IPS-18c (cell line): ENCODE data around the gene HSPA6.
"Not testable (repeated sequence)": the region's sequence is repeated elsewhere in the genome, so short reads cannot be mapped to it uniquely, and the experiment has no call there.

Source experiments
- H3K4me3 ChIP-seq: 2 replicates; pipeline ENCODE4 v1.7.0; 2013; ENCODE audit warnings: low read depth, mild to moderate bottlenecking, low read length, moderate library complexity; ENCODE audit not compliant: insufficient read depth
- H3K9me3 ChIP-seq: one replicate; pipeline ENCODE4 v1.6.1; 2013; ENCODE audit warnings: mild to moderate bottlenecking, low read length, moderate library complexity; ENCODE audit not compliant: control insufficient read depth, insufficient read depth

HSPA6 gene

DNA sequence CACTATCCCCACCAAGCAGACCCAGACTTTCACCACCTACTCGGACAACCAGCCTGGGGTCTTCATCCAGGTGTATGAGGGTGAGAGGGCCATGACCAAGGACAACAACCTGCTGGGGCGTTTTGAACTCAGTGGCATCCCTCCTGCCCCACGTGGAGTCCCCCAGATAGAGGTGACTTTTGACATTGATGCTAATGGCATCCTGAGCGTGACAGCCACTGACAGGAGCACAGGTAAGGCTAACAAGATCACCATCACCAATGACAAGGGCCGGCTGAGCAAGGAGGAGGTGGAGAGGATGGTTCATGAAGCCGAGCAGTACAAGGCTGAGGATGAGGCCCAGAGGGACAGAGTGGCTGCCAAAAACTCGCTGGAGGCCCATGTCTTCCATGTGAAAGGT is 1.6 kb downstream of the HSPA6 start:
- H3K9me3 ChIP-seq, H3K4me3 ChIP-seq: not testable (repeated sequence)

DNA sequence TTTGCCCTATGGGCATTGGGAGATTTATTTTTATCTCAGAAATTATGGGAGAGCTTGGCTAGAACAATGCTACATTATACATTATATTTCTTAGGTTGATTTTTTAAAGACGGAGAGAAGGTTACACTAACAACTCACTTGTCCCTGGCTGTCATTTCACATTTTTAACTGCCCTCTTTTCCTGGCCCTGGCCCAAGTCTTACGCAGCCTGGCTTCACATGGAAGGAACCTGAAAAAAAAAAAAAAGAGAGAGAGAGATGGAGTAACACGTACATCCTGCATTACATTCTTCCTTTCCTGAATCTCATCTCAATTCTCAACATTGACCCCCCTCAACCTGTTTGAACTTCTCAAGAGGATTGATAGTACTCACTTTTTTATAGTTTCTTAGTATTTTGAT is 4.2 kb downstream of the HSPA6 start:
- not testable (repeated sequence) for H3K4me3 ChIP-seq, H3K9me3 ChIP-seq

DNA sequence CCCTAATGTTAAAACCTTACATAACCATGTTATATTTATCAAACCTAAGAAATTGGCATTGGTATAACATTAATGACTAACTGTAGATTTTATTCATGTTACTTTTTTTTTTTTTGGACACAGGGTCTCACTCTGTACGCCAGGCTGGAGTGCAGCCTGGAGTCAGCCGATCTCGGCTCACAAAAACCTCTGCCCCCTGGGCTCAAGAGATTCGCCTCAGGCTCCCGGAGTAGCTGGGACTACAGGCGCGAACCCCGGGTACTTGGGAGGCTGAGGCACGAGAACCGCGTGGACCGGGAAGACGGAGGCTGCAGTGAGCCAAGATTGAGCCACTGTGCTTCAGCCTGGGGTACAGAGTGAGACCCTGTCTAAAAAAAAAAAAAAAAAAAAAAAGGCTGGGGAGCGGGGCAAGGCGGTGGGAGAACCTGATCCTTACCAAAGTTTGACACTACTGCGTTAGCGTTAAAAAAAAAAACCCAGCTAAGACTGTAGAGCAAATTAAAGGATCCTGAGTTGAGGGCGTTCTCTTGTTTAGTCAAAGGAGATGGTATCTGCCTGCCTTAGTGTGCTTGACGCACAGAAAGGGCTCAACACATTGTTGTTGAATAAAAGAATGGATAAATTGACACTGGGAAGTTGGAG is 5.2 kb downstream of the HSPA6 start:
- H3K9me3 ChIP-seq, result not testable (repeated sequence)
- H3K4me3 ChIP-seq, result peak overlapping the region; percentile 31; the same call in 1 of the 2 replicates

DNA sequence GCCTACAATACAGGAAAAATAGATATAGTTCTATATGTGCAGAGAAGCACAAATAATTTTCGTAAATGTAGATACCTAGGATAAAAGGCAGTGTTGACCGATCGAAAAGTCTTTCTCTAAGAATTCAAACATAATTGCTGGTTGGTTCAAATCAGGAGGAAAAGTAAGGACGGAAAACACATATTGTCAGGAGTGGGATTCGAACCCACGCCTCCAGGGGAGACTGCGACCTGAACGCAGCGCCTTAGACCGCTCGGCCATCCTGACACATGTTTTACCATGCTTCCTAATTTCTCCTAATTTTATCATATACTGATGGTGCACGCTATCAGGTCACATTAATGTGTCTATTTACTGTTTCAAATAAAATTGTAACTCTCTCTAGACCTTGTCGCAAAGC is 5.8 kb downstream of the HSPA6 start:
- not testable (repeated sequence) for H3K9me3 ChIP-seq
- peak overlapping the region; percentile 31; the same call in 1 of the 2 replicates for H3K4me3 ChIP-seq

DNA sequence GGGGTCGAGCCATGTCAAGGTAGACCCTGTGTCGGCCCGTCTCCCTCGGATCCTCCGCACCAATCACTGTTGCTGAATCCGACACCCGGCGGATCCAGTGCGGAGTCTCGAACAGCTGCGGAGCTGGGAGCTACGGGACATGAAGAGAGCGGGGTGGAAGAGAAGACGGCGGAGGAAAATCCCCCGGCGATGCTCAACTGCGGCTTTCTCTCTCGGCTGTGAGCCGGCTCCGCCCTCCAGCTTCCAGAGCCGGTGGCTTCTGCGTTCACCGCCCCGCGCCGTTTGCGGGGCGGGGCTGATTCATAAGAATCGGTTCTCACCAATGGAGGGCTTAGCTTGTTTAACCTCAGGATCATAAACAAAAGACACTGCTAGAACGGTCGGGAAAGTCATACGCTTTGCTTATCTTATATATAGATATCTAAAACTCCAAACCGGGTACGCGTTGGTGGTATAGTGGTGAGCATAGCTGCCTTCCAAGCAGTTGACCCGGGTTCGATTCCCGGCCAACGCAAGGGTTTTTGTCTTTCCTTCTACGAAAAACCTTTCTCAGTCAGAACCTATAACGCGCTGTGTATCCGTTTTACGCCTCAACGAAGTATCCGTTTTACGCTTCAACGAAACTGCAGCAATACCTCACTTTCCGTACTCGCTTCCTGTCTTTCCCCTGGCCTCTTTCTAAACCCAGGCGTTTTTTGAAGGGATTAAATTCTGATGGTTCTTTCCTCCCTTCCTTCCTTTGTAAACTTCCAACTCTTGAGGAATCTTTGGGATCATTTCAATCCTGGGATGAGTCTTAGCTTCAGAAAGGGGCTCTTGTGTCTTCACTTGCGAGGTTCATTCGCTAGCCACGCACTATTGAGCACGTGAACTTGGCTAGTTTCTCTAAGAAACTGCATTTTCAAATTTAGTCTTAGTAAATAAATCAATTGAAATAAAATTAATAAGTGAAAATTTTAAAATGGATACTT is 6.6 kb downstream of the HSPA6 start:
- not testable (repeated sequence) for H3K9me3 ChIP-seq
- peak overlapping the region; percentile 72; the same call in 1 of the 2 replicates for H3K4me3 ChIP-seq

DNA sequence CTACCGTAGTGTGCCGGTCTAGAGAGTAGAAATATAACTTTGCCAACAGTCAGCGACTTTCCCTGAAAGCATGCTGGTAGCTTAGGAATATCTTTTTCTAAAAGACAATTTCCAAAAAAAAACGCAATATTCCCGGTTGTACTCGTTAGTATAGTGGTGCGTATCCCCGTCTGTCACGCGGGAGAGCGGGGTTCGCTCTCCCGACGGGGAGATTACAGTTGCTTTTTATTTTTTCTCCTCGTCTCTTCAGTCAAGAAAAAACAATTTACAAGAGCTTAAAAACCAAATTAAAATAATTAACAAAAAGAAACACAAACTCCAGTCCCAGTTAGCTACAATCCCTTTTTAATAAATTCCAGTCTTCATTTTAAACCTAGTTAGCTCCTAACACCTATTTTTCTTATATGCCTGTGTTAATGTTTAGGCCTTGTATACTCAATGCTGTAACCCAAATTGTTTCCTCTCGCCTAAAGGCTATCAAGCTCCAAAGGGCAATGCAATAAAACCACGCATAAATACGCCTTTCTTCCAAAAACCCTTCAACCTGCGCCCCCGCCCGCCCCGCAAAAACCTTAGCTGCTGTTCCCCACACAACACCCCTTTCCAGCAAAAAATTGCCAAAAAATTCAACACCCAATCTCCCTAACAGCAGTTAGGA is 7.8 kb downstream of the HSPA6 start:
- H3K4me3 ChIP-seq, result peak overlapping the region; percentile 43
- H3K9me3 ChIP-seq, result no peaks in the 10 kb centered on the region

DNA sequence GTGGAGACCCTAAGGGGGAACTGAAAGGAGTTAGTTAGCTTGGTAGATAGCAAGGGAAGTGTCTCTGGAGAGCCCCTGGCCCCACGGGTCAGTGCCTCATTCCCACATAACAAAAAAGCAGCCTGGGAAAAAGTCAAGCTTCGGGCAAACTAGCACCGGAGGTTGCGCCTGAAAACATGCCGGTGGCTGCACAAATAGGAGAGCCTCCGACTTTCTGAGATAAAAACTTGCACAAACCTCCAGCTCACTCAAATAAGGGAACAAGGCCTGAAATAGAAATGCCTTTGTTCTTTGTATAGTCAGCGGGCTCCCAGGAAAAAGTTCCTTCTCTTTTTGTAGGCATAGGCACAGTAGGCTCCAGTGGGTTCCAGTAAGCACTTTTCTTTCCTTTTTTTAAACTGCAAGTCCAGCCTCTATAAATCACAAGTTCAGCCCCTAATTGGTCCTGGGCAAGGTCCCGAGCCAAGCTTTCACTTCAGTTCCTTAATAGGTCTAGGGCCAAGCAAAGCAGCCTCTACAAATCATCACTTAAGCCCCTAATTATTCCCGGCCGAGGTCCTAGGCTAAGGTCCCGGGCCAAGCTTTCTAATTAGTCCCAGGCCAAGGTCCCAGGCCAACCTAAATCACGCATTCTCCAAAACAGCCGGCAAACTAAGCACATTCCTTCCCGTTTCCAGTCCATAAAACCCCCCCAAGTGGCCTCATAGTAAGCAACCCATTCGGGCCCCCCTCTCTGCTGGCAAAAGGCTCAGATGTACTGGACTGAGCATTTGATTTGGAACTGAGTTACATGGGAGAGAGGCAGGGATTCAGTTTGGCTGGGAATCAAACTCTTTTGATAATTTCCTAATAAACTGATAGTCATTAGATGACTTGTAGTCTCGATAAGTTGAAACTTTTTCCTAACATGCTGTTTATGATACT is 8.6 kb downstream of the HSPA6 start:
- peak overlapping the region; percentile 43 for H3K4me3 ChIP-seq
- not testable (repeated sequence) for H3K9me3 ChIP-seq

DNA sequence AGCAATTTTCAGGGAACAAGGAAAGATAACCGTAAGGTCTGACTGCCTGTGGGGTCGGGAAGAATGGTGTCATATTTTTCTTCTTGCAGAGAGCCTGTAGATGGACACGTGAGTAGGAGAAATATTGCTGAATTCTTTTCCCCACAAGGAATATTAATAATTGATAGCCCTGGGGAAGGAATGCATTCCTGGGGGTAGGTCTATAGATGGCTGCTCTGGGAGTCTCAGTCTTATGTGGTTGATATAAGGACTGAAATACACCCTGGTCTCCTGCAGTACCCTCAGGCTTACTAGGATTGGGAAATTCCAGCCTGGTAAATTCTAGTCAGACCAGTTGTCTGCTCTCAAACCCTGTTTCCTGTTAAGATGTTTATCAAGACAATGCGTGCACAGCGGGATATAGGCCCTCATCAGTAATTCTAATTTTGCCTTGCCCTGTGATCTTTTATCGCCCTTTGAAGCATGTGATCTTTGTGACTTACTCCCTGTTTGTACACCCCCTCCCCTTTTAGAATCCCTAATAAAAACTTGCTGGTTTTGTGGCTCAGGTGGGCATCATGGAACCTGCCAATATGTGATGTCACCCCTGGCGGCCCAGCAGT is 12.8 kb downstream of the HSPA6 start:
- H3K9me3 ChIP-seq, H3K4me3 ChIP-seq: not testable (repeated sequence)

DNA sequence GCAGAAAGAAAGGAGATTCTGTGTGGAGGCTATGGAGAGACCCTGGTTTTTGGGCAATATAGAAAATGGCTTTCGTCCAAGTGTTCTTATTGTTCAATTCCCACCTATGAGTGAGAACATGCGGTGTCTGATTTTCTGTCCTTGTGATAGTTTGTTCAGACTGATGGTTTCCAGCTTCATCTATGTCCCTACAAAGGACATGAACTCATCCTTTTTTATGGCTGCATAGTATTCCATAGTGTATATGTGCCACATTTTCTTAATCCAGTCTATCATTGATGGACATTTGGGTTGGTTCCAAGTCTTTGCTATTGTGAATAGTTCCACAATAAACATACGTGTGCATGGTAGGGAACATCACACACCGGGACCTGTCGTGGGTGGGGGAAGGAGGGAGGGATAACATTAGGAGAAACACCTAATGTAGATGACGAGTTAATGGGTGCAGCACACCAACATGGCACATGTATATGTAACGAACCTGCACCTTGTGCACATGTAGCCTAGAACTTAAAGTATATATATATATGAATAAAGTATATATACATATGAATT is 14.7 kb downstream of the HSPA6 start:
- H3K4me3 ChIP-seq, H3K9me3 ChIP-seq: not testable (repeated sequence)

DNA sequence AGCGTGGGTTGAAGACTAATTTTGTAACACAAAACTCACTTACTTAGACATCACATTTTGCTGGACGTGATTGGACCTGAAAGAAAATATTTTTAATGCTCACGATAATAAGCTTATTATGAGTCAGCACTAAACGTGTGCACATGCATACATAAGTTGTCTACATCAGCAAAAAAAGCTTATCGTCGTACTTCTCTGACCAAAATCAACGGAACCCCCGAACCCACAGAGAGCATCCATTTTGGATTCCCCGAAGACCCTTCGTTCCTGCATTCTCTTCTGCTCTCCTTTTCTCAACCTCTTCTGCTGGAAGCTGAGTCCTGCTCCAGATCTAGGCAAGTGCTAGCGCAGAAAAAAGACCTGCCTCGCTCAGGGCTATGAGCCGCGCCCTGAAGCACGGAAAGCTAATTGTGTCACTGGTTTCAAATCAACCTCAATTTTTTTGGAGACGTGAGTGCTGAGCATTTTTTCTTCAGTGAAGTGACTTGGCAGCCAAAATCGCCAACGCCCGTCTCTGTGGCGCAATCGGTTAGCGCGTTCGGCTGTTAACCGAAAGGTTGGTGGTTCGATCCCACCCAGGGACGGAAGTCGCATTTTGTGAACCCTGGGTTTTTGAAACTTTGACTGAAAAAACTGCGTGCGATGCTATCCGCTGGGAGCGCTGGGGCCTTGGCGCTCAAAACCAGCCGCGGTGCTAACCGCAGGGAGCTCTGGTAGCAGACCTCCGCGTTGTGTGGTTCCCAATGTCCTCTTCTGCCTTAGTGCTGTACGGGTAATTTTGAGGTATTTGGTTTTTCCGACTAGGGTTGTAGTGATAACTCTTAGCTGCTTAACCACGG is 15.6 kb downstream of the HSPA6 start:
- not testable (repeated sequence) for H3K9me3 ChIP-seq
- peak overlapping the region; percentile 71 for H3K4me3 ChIP-seq

DNA sequence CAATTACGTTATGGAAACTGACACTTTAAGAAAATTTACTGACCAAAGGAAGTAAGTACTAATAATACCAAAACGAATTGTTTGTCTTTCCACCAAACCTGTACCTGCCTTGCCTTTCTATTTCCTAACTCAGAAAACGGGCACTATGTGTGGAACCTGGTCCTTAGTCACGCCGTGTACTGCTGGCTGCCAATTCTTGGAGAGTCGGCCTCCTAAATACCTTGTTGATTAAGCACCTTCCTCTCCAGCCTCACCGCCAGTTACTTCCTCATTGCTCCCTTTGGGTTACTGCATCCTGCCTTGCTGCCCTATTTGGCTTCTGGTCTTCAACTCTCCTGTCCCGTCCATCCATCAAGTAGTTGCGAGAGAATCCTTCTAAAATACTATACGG is 16.2 kb downstream of the HSPA6 start:
- not testable (repeated sequence) for H3K9me3 ChIP-seq
- peak overlapping the region; percentile 71; the same call in 1 of the 2 replicates for H3K4me3 ChIP-seq

DNA sequence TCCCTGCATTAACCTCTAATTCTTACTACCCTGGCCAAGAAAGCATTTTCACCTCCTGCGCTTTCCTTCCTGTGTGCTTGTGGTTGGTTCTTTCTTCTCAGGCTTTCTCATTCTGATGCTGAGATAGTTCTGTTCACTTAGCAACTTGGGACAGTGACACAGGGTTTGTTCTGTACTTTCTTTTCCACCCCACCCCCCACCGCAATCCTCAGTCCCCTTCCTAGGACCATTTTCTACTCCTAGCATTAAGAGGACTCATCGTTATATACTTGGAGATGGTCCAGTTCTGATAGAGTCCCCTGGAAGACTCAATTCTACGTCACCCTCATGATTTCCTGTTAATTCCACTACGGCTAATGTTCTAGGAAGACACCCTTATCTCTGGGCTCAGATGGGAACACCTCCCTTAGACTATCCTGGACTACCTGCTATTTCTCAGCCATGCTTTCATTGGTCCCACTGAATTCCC is 17.8 kb downstream of the HSPA6 start:
- H3K9me3 ChIP-seq, H3K4me3 ChIP-seq: not testable (repeated sequence)

DNA sequence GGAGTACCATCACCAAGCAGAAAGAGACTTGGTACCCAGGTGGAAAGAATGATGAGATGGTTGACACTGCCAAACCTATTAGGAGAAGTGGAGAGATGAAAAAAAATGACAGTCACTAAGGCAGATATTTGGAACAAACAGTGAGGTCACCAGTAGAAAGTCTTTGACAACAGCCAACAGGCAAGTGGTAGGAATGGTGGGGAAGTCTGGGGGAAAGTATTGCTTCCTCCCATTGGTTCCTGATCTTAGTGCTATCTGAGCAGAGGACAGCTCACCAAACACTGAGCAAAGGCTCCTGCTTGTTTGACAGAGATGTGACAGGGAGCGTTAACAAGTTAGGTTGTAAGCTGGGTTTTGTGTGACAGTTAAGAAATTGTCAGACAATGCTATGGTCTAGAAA is 18.8 kb downstream of the HSPA6 start:
- H3K4me3 ChIP-seq, H3K9me3 ChIP-seq: not testable (repeated sequence)

DNA sequence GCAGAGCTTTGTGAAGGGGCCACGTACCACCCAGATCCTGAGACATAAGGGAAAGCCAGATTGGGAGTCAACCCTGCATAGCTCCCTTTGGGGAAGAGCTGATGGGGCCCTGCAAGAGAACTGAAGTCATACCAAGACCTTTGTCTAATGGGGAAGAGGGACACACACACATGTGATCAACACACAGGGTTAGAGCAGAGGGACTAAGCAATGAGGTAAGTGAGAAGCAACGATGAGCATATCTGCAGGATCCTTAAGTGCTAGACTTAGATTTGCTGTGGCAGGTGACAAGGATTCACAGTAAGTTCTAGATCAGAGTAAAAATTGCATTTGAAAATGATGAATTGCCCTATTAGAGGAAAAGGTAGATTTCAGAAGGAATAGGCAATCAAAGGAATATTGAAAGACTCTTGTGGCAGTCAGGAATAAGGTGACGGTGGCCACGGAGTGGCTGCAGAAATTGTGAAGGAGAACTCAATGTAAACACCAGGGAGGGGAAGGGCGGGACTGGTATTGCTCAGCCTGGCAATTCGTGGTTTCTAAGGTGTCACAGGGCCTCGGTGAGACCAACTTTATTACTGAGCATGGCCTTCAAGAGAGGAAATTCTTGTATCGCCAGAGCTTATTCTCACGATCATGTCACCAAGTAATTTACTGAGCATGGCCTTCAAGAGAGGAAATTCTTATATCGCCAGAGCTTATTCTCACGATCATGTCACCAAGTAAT is 20.8 kb downstream of the HSPA6 start:
- H3K4me3 ChIP-seq, result not testable (repeated sequence)

More for the DNA sequence above, 20.8 kb downstream of the HSPA6 start:
- not testable (repeated sequence) for H3K9me3 ChIP-seq
